GM23338 (cell line): Measurements from ENCODE around the gene DIO3. TPM values are rescaled to one million over a fixed set of nuclear protein-coding genes. Genes with fewer than 3 reads are reported as not detected.

Experiments
- ATAC-seq: fragments of 200-7000 bp; cut with Tn5 transposase; 3 replicates; pipeline ENCODE4 v1.9.1; 2020
- DNase-seq: peaks from one replicate; pipeline ENCODE4 v3.0.0-alpha.2; 2015; ENCODE audit warnings: low spot score
- H2AFZ ChIP-seq: fragments of 200-600 bp; sonication (generic); 2 replicates; pipeline ENCODE4 v1.8.0; 2016; ENCODE audit warnings: antibody characterized with exemption, mild to moderate bottlenecking, moderate library complexity
- H3F3A ChIP-seq: fragments of 200-600 bp; sonication (generic); replicated peaks from 2 replicates; pipeline ENCODE4 v1.8.0; 2017; ENCODE audit warnings: antibody characterized with exemption, mixed run types, low read depth
- H3K27ac ChIP-seq: fragments of 200-600 bp; sonication (generic); 2 replicates; pipeline ENCODE4 v1.6.1; 2016; ENCODE audit warnings: low read depth
- H3K27me3 ChIP-seq: fragments of 200-600 bp; sonication (generic); 2 replicates; pipeline ENCODE4 v1.8.0; 2016; ENCODE audit warnings: mild to moderate bottlenecking, mixed run types, moderate library complexity; ENCODE audit not compliant: insufficient read depth
- H3K36me3 ChIP-seq: fragments of 200-600 bp; sonication (generic); 2 replicates; pipeline ENCODE4 v1.8.0; 2016; ENCODE audit warnings: mild to moderate bottlenecking; ENCODE audit not compliant: insufficient read depth
- H3K4me1 ChIP-seq: fragments of 200-600 bp; sonication (generic); 2 replicates; pipeline ENCODE4 v1.8.0; 2016; ENCODE audit warnings: mild to moderate bottlenecking, moderate library complexity; ENCODE audit not compliant: insufficient read depth
- H3K4me2 ChIP-seq: fragments of 200-600 bp; sonication (generic); 2 replicates; pipeline ENCODE4 v1.7.1; 2017; ENCODE audit warnings: mixed run types
- H3K4me3 ChIP-seq: fragments of 200-600 bp; sonication (generic); 2 replicates; pipeline ENCODE4 v1.6.1; 2016; ENCODE audit warnings: mixed run types
- H3K79me2 ChIP-seq: fragments of 200-600 bp; sonication (generic); replicated peaks from 2 replicates; pipeline ENCODE4 v1.8.0; 2017; ENCODE audit warnings: mild to moderate bottlenecking; ENCODE audit not compliant: insufficient read depth
- H3K9me2 ChIP-seq: fragments of 200-600 bp; sonication (generic); 2 replicates; pipeline ENCODE4 v1.8.0; 2017; ENCODE audit not compliant: insufficient read depth
- H4K20me1 ChIP-seq: fragments of 200-600 bp; sonication (generic); replicated peaks from 2 replicates; pipeline ENCODE4 v1.8.0; 2017; ENCODE audit warnings: mild to moderate bottlenecking; ENCODE audit not compliant: insufficient read depth
- H3K27ac Mint-ChIP-seq: 2 replicates; pipeline ENCODE4 v1.8.0; 2020; ENCODE audit warnings: inconsistent platforms, mild to moderate bottlenecking, moderate library complexity, mixed read lengths
- H3K27me3 Mint-ChIP-seq: 3 replicates; pipeline ENCODE4 v1.8.0; 2022; ENCODE audit warnings: low read depth, mild to moderate bottlenecking, moderate library complexity, mixed read lengths, inconsistent platforms; ENCODE audit not compliant: insufficient read depth, poor library complexity
- H3K36me3 Mint-ChIP-seq: 3 replicates; pipeline ENCODE4 v1.8.0; 2021; ENCODE audit warnings: low read depth, mild to moderate bottlenecking, inconsistent platforms, moderate library complexity, mixed read lengths
- H3K4me1 Mint-ChIP-seq: 3 replicates; pipeline ENCODE4 v1.8.0; 2020; ENCODE audit warnings: mild to moderate bottlenecking, inconsistent platforms, mixed read lengths
- H3K4me3 Mint-ChIP-seq: 3 replicates; pipeline ENCODE4 v1.8.0; 2021; ENCODE audit warnings: moderate library complexity, mild to moderate bottlenecking, inconsistent platforms, mixed read lengths
- H3K9me3 Mint-ChIP-seq: 3 replicates; pipeline ENCODE4 v1.8.0; 2020; ENCODE audit warnings: moderate library complexity, mild to moderate bottlenecking, inconsistent platforms, mixed read lengths
- CREB1 ChIP-seq: fragments of 250-450 bp; sonication (Bioruptor Pico); IDR thresholded peaks from 2 replicates; pipeline ENCODE4 v1.5.0; 2020; ENCODE audit warnings: low read depth, mild to moderate bottlenecking, moderate library complexity
- EZH2 ChIP-seq: fragments of 200-600 bp; sonication (generic); IDR thresholded peaks from one replicate; pipeline ENCODE4 v1.8.0; 2017; ENCODE audit warnings: antibody characterized with exemption, mild to moderate bottlenecking, low read depth; ENCODE audit not compliant: unreplicated experiment
- EZH2phosphoT487 ChIP-seq: fragments of 200-600 bp; sonication (generic); IDR thresholded peaks from one replicate; pipeline ENCODE4 v1.8.1; 2018; ENCODE audit warnings: antibody characterized with exemption; ENCODE audit not compliant: unreplicated experiment
- JUNB ChIP-seq: IDR thresholded peaks from one replicate; pipeline ENCODE4 v1.6.1; 2016; ENCODE audit warnings: antibody characterized with exemption; ENCODE audit not compliant: unreplicated experiment
- NANOG ChIP-seq: IDR thresholded peaks from 2 replicates; pipeline ENCODE4 v1.6.1; 2016; ENCODE audit warnings: antibody characterized with exemption, borderline replicate concordance
- POLR2AphosphoS5 ChIP-seq: IDR thresholded peaks from 2 replicates; pipeline ENCODE4 v1.6.1; 2016; ENCODE audit warnings: antibody characterized with exemption, low read depth
- STAT1 ChIP-seq: IDR thresholded peaks from one replicate; pipeline ENCODE4 v1.6.1; 2016; ENCODE audit warnings: antibody characterized with exemption; ENCODE audit not compliant: unreplicated experiment
- ZNF114 ChIP-seq: fragments of 250-450 bp; sonication (Bioruptor Pico); IDR thresholded peaks from 2 replicates; pipeline ENCODE4 v1.5.0; 2020; ENCODE audit warnings: mild to moderate bottlenecking, moderate library complexity
- ZNF331 ChIP-seq: fragments of 250-450 bp; sonication (Bioruptor Pico); IDR thresholded peaks from 2 replicates; pipeline ENCODE4 v1.5.0; 2020; ENCODE audit warnings: low read depth, mild to moderate bottlenecking, moderate library complexity
- polyA plus RNA-seq: library from polyadenylated mRNA; unstranded; fragments of >200 nt; fragmentation: Nextera tagmentation; extraction: Ambion mirVana; gene quantifications from 2 replicates; pipeline ENCODE4 v1.2.1, GENCODE V29; 2016
- total RNA-seq: library from RNA; depleted of rRNA; stranded (reverse); fragments of >200 nt; shearing (Covaris generic); gene quantifications from 2 replicates; pipeline ENCODE4 v1.2.3, GENCODE V29; 2014
- TF ChIP-seq, protein P1 (sequence below), 2 experiments: fragments of 200-600 bp in 1 of 2; sonication (generic) in 1 of 2; conservative IDR thresholded peaks; 2 replicates each; pipeline versions ENCODE4 v1.5.1 to v1.6.1; 2016 to 2017; ENCODE audit warnings: antibody characterized with exemption in 2 of 2, low read depth in 2 of 2, mild to moderate bottlenecking in 2 of 2, moderate library complexity in 1 of 2
- TF ChIP-seq, protein P2 (sequence below): IDR thresholded peaks from one replicate; pipeline ENCODE4 v1.6.1; 2018; ENCODE audit warnings: antibody characterized with exemption; ENCODE audit not compliant: unreplicated experiment
- TF ChIP-seq, protein P3 (sequence below): IDR thresholded peaks from 2 replicates; pipeline ENCODE4 v1.6.1; 2016; ENCODE audit warnings: antibody characterized with exemption

DIO3 gene
- total and polyA plus RNA-seq, 2 experiments from 2014 or later, result 0.10 to 0.28 TPM

DNA sequence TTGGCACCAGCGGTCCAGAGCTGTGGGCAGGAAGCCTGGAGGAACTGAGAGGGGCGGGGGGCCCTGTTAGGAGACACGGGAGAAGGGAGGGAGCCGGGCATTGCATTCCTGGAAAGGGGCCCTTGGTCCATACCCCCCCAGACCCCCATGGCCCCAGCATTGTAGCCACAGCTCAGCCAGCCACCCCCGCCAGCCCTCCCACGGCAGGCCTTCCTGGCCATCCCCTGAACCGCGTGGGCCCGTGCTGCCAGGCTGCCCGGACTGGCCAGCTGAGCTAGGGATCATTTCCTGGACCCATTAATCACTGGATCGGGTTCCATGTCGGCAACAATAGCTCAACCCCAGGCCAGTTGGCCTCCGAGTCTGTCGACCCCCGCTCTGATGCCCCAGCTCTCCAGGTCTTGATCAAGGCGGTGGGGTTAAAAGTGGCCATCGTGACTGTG, 39.8 kb upstream of the DIO3 start (continued):
- TF ChIP-seq, protein P1, sequence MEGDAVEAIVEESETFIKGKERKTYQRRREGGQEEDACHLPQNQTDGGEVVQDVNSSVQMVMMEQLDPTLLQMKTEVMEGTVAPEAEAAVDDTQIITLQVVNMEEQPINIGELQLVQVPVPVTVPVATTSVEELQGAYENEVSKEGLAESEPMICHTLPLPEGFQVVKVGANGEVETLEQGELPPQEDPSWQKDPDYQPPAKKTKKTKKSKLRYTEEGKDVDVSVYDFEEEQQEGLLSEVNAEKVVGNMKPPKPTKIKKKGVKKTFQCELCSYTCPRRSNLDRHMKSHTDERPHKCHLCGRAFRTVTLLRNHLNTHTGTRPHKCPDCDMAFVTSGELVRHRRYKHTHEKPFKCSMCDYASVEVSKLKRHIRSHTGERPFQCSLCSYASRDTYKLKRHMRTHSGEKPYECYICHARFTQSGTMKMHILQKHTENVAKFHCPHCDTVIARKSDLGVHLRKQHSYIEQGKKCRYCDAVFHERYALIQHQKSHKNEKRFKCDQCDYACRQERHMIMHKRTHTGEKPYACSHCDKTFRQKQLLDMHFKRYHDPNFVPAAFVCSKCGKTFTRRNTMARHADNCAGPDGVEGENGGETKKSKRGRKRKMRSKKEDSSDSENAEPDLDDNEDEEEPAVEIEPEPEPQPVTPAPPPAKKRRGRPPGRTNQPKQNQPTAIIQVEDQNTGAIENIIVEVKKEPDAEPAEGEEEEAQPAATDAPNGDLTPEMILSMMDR (conservative IDR thresholded peaks at IDR 0.05; ENCODE audit: low read depth in 2 of 2), result no peak
- TF ChIP-seq EZH2 (no peak), STAT1 (no peak), ZNF114 (CRISPR knock-in tag) (no peak), NANOG (no peak), EZH2phosphoT487 (no peak), ZNF331 (CRISPR knock-in tag) (no peak), JUNB (no peak), POLR2AphosphoS5 (no peak)
- TF ChIP-seq, protein P2, sequence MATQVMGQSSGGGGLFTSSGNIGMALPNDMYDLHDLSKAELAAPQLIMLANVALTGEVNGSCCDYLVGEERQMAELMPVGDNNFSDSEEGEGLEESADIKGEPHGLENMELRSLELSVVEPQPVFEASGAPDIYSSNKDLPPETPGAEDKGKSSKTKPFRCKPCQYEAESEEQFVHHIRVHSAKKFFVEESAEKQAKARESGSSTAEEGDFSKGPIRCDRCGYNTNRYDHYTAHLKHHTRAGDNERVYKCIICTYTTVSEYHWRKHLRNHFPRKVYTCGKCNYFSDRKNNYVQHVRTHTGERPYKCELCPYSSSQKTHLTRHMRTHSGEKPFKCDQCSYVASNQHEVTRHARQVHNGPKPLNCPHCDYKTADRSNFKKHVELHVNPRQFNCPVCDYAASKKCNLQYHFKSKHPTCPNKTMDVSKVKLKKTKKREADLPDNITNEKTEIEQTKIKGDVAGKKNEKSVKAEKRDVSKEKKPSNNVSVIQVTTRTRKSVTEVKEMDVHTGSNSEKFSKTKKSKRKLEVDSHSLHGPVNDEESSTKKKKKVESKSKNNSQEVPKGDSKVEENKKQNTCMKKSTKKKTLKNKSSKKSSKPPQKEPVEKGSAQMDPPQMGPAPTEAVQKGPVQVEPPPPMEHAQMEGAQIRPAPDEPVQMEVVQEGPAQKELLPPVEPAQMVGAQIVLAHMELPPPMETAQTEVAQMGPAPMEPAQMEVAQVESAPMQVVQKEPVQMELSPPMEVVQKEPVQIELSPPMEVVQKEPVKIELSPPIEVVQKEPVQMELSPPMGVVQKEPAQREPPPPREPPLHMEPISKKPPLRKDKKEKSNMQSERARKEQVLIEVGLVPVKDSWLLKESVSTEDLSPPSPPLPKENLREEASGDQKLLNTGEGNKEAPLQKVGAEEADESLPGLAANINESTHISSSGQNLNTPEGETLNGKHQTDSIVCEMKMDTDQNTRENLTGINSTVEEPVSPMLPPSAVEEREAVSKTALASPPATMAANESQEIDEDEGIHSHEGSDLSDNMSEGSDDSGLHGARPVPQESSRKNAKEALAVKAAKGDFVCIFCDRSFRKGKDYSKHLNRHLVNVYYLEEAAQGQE, result no peak
- TF ChIP-seq, protein P3, sequence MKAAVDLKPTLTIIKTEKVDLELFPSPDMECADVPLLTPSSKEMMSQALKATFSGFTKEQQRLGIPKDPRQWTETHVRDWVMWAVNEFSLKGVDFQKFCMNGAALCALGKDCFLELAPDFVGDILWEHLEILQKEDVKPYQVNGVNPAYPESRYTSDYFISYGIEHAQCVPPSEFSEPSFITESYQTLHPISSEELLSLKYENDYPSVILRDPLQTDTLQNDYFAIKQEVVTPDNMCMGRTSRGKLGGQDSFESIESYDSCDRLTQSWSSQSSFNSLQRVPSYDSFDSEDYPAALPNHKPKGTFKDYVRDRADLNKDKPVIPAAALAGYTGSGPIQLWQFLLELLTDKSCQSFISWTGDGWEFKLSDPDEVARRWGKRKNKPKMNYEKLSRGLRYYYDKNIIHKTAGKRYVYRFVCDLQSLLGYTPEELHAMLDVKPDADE, result no peak

DNA sequence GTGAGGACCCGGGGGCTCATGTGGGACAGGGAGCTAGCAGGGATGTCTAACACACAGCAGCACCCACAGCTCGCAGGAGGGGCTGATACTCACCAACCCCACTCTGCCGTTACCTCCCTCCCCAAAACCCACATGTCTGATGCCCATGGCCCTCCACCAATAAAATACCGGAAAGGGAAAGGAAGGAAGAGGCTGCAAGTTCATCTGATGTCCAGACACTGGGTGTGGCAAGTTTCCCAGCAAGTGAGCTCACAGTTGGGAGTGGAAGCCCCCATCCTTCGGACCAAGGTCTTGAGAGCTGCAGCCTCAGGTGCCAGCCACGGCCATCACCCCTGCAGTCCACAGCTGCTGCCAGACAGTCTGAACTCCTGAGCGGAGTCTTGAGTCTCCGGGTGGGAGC, 39.3 kb upstream of the DIO3 start:
- ATAC-seq (no peak), DNase-seq (no peak)
- H3K9me3 Mint-ChIP-seq, result peaks cover 3% of the 10 kb centered on the region; the same call in 1 of the 3 replicates
- Histone ChIP-seq H3K27me3 (no peaks in the 10 kb centered on the region), H3F3A (no peaks in the 10 kb centered on the region), H3K9me2 (no peaks in the 10 kb centered on the region), H3K4me3 (no peak overlapping the region), H3K36me3 (no peaks in the 10 kb centered on the region), H3K27ac (no peak overlapping the region), H3K79me2 (no peaks in the 10 kb centered on the region), H3K4me2 (no peak overlapping the region), H4K20me1 (no peaks in the 10 kb centered on the region), H3K4me1 (no peaks in the 10 kb centered on the region), H2AFZ (no peak overlapping the region)
- no peaks in the 10 kb centered on the region for H3K36me3 Mint-ChIP-seq
- H3K4me3 Mint-ChIP-seq, result no peak overlapping the region
- H3K4me1 Mint-ChIP-seq, result peaks cover 10% of the 10 kb centered on the region
- H3K27me3 Mint-ChIP-seq, result peaks cover 9% of the 10 kb centered on the region
- H3K27ac Mint-ChIP-seq, result no peak overlapping the region
- TF ChIP-seq, protein P1 (conservative IDR thresholded peaks at IDR 0.05; ENCODE audit: low read depth in 2 of 2), result no peak
- TF ChIP-seq, protein P3, result no peak
- no peak for TF ChIP-seq POLR2AphosphoS5
- TF ChIP-seq, protein P2, result no peak
- TF ChIP-seq EZH2, result no peak
- no peak for TF ChIP-seq CREB1 (CRISPR knock-in tag)
- no peak for TF ChIP-seq STAT1
